Tibial nerve (tissue), 4 donors: Measurements from ENCODE around the gene RFX1. TPM values are rescaled to one million over a fixed set of nuclear protein-coding genes. Genes with fewer than 3 reads are reported as not detected.

Experiments
- DNase-seq, 2 donors: peaks; one replicate each; pipeline ENCODE4 v3.0.0-alpha.2; 2019; ENCODE audit warnings: low spot score in 2 of 2
- H3K27ac ChIP-seq, 4 donors: fragments of 200-600 bp; sonication (generic) in 3 of 4; one replicate each; pipeline ENCODE4 v1.5.1; 2017 to 2019; ENCODE audit warnings: mild to moderate bottlenecking in 1 of 4
- H3K27me3 ChIP-seq, 2 donors: fragments of 200-600 bp; sonication (generic) in 1 of 2; one replicate each; pipeline versions ENCODE4 v1.5.1 to v1.6.0; 2017 to 2019
- H3K36me3 ChIP-seq, 3 donors: fragments of 200-600 bp; sonication (generic); one replicate each; pipeline ENCODE4 v1.5.1; 2018 to 2019
- H3K4me1 ChIP-seq, 4 donors: fragments of 200-600 bp; sonication (generic) in 3 of 4; one replicate each; pipeline ENCODE4 v1.5.1; 2017 to 2019
- H3K4me3 ChIP-seq, 4 donors: fragments of 200-600 bp; sonication (generic) in 3 of 4; one replicate each; pipeline ENCODE4 v1.5.1; 2017 to 2019; ENCODE audit warnings: mild to moderate bottlenecking in 1 of 4, moderate library complexity in 1 of 4
- H3K9me3 ChIP-seq, 4 donors: fragments of 200-600 bp; sonication (generic) in 3 of 4; one replicate each; pipeline ENCODE4 v1.5.1; 2017 to 2019
- CTCF ChIP-seq, 5 experiments: fragments of 200-600 bp in 3 of 5; fragments of 450-650 bp in 2 of 5; sonication (generic) in 3 of 5; IDR thresholded peaks; one replicate each; pipeline ENCODE4 v1.5.1; 2016 to 2019; ENCODE audit warnings: antibody characterized with exemption in 5 of 5, mild to moderate bottlenecking in 3 of 5, moderate library complexity in 2 of 5
- EP300 ChIP-seq, 2 donors: sonication (generic); formaldehyde crosslinking; IDR thresholded peaks; one replicate each; pipeline ENCODE4 v1.6.1; 2017; ENCODE audit warnings: antibody characterized with exemption in 2 of 2, mild to moderate bottlenecking in 1 of 2
- POLR2A ChIP-seq, 2 donors: fragments of 450-650 bp; IDR thresholded peaks; one replicate each; pipeline ENCODE4 v1.6.1; 2017; ENCODE audit warnings: antibody characterized with exemption in 2 of 2, mild to moderate bottlenecking in 2 of 2, moderate library complexity in 2 of 2
- WGBS, 2 donors: methylation state at CpG; one replicate each; pipeline ENCODE4 v1.1.5; 2018; 5-methylcytosine and 5-hydroxymethylcytosine counted together
- total RNA-seq, 4 donors: library from RNA; depleted of rRNA; stranded (reverse); fragments of >200 nt; gene quantifications; one replicate each; pipeline ENCODE4 v1.1.0, GENCODE V29; 2016

RFX1 gene
- total RNA-seq, 4 donors from 2014 or later = 3.1 to 8.4 (median 6.0) TPM

GRCh38 chr19:13920940-13921747 is 85.0 kb downstream of the RFX1 start:
- DNase-seq = peak in 1 of 2 donors; percentile 38
- Histone ChIP-seq H3K4me3 (no peak overlapping the region), H3K9me3 (peaks cover 0 to 8% (median 0%) of the 10 kb centered on the region in 4 donors), H3K27me3 (no peaks in the 10 kb centered on the region), H3K27ac (no peak overlapping the region), H3K4me1 (no peaks in the 10 kb centered on the region), H3K36me3 (peaks cover 4 to 95% (median 42%) of the 10 kb centered on the region in 3 donors)
- WGBS, 2 donors = 43 to 90% methylated on average over 1 to 2 of the region's 2 CpGs
- TF ChIP-seq POLR2A (IDR thresholded peaks at IDR 0.05) (no peak), EP300 (IDR thresholded peaks at IDR 0.05) (no peak), CTCF (IDR thresholded peaks at IDR 0.05) (no peak)

- H3K27ac ChIP-seq = no peak overlapping the region
- no peaks in the 10 kb centered on the region for H3K4me1 ChIP-seq
- no peak overlapping the region for H3K4me3 ChIP-seq
- TF ChIP-seq CTCF (IDR thresholded peaks at IDR 0.05) = no peak
- TF ChIP-seq POLR2A (IDR thresholded peaks at IDR 0.05) = no peak
- TF ChIP-seq EP300 (IDR thresholded peaks at IDR 0.05) = no peak
- H3K27me3 ChIP-seq = no peaks in the 10 kb centered on the region
- H3K9me3 ChIP-seq = peaks cover 0 to 8% (median 0%) of the 10 kb centered on the region in 4 donors
- peaks cover 4 to 98% (median 42%) of the 10 kb centered on the region in 3 donors for H3K36me3 ChIP-seq
- 97 to 100% methylated on average over 7 to 11 of the region's 11 CpGs for WGBS, 2 donors
- no peak for DNase-seq
These were observed 85.6 kb downstream of the RFX1 start for GRCh38 chr19:13920524-13920923.

GRCh38 chr19:13918726-13919411 is 87.3 kb downstream of the RFX1 start:
- peaks cover 4 to 98% (median 42%) of the 10 kb centered on the region in 3 donors for H3K36me3 ChIP-seq
- no peak overlapping the region for H3K4me3 ChIP-seq
- WGBS, 2 donors = 81 to 91% methylated on average over 23 to 26 of the region's 34 CpGs
- peaks cover 0 to 8% (median 0%) of the 10 kb centered on the region in 4 donors for H3K9me3 ChIP-seq
- H3K4me1 ChIP-seq = no peaks in the 10 kb centered on the region
- no peak overlapping the region for H3K27ac ChIP-seq
- TF ChIP-seq EP300 (IDR thresholded peaks at IDR 0.05) = no peak
- TF ChIP-seq CTCF (IDR thresholded peaks at IDR 0.05) = no peak
- no peak for TF ChIP-seq POLR2A (IDR thresholded peaks at IDR 0.05)
- H3K27me3 ChIP-seq = no peaks in the 10 kb centered on the region
- no peak for DNase-seq

GRCh38 chr19:13917888-13918406 is 88.2 kb downstream of the RFX1 start:
- Histone ChIP-seq H3K27ac (no peak overlapping the region), H3K4me3 (no peak overlapping the region), H3K9me3 (peaks cover 0 to 8% (median 0%) of the 10 kb centered on the region in 4 donors), H3K4me1 (no peaks in the 10 kb centered on the region), H3K36me3 (peaks cover 6 to 98% (median 41%) of the 10 kb centered on the region in 3 donors), H3K27me3 (no peaks in the 10 kb centered on the region)
- WGBS, 2 donors = 78 to 88% methylated on average over 14 of the region's 14 CpGs
- TF ChIP-seq CTCF (IDR thresholded peaks at IDR 0.05) (no peak), POLR2A (IDR thresholded peaks at IDR 0.05) (no peak), EP300 (IDR thresholded peaks at IDR 0.05) (no peak)
- DNase-seq = no peak

- H3K36me3 ChIP-seq = peaks cover 2 to 98% (median 42%) of the 10 kb centered on the region in 3 donors
- no peaks in the 10 kb centered on the region for H3K9me3 ChIP-seq
- H3K27me3 ChIP-seq = no peaks in the 10 kb centered on the region
- no peak for DNase-seq
- H3K4me3 ChIP-seq = no peak overlapping the region
- 81 to 85% methylated on average over 3 of the region's 3 CpGs for WGBS, 2 donors
- H3K4me1 ChIP-seq = no peaks in the 10 kb centered on the region
- no peak overlapping the region for H3K27ac ChIP-seq
- TF ChIP-seq EP300 (IDR thresholded peaks at IDR 0.05) = no peak
These were observed 91.3 kb downstream of the RFX1 start for GRCh38 chr19:13914777-13915176.
